Caco-2 (cell line): ENCODE measurements around the gene F13A1. TPM values are rescaled to one million over a fixed set of nuclear protein-coding genes. Genes with fewer than 3 reads are reported as not detected.

ENCODE experiments used
- BruUV-seq: library from RNA; stranded (reverse); fragments of 400-500 nt; replicated peaks from 2 replicates; lab custom pipeline; 2021; lab: Mats Ljungman, UMichigan
- CTCF ChIA-PET: fragments of 300-600 bp; sonication (Branson Sonifier 250); formaldehyde crosslinking; loops from one replicate; lab custom pipeline; 2022; ENCODE audit warnings: antibody characterized with exemption; lab: Charles Lee
- POLR2A ChIA-PET: fragments of 300-600 bp; sonication (Branson Sonifier 250); formaldehyde crosslinking; loops from one replicate; lab custom pipeline; 2022; ENCODE audit warnings: antibody characterized with exemption; lab: Charles Lee
- DNase-seq, 2 experiments: peaks; one replicate each; pipeline versions ENCODE4 v3.0.0 to v3.0.0-alpha.2; 2020 to 2022
- H3K27me3 ChIP-seq: replicated peaks from 2 replicates; pipeline ENCODE4 v1.6.0; 2011; ENCODE audit warnings: low read length; ENCODE audit not compliant: control insufficient read depth, insufficient read depth
- H3K36me3 ChIP-seq: 2 replicates; pipeline ENCODE4 v1.5.1; 2011; ENCODE audit warnings: low read length; ENCODE audit not compliant: control insufficient read depth, insufficient read depth
- H3K4me1 ChIP-seq: fragments of 250-450 bp; sonication (Bioruptor Pico); 2 replicates; pipeline ENCODE4 v1.5.1; 2020; ENCODE audit warnings: mild to moderate bottlenecking
- H3K4me3 ChIP-seq: 2 replicates; pipeline ENCODE4 v1.5.1; 2011; ENCODE audit warnings: low read depth, mild to moderate bottlenecking, control low read depth, low read length
- H3K9me3 ChIP-seq: fragments of 250-450 bp; sonication (Bioruptor Pico); 2 replicates; pipeline ENCODE4 v1.5.1; 2020; ENCODE audit warnings: mild to moderate bottlenecking, moderate library complexity
- H3K27ac Mint-ChIP-seq: one replicate; pipeline ENCODE4 v1.8.0; 2022; ENCODE audit warnings: mixed read lengths; ENCODE audit not compliant: unreplicated experiment
- H3K27me3 Mint-ChIP-seq: one replicate; pipeline ENCODE4 v1.8.0; 2022; ENCODE audit warnings: mixed read lengths; ENCODE audit not compliant: insufficient read depth, unreplicated experiment
- H3K36me3 Mint-ChIP-seq: one replicate; pipeline ENCODE4 v1.8.0; 2022; ENCODE audit warnings: mild to moderate bottlenecking, mixed read lengths; ENCODE audit not compliant: insufficient read depth, unreplicated experiment
- H3K4me1 Mint-ChIP-seq: one replicate; pipeline ENCODE4 v1.8.0; 2022; ENCODE audit warnings: low read depth, mixed read lengths; ENCODE audit not compliant: unreplicated experiment
- H3K4me3 Mint-ChIP-seq: one replicate; pipeline ENCODE4 v1.8.0; 2022; ENCODE audit warnings: mild to moderate bottlenecking, moderate library complexity, mixed read lengths; ENCODE audit not compliant: unreplicated experiment
- H3K9me3 Mint-ChIP-seq: one replicate; pipeline ENCODE4 v1.8.0; 2022; ENCODE audit warnings: mixed read lengths; ENCODE audit not compliant: unreplicated experiment
- CTCF ChIP-seq, 2 experiments: fragments of 200-600 bp in 1 of 2; IDR thresholded peaks; 1 replicate in 1 of 2; 2 replicates in 1 of 2; pipeline versions ENCODE4 v1.5.1 to v1.8.0; 2011 to 2022; ENCODE audit warnings: antibody characterized with exemption in 1 of 2, control low read depth in 1 of 2, inconsistent platforms in 1 of 2, low read depth in 1 of 2, low read length in 1 of 2, mild to moderate bottlenecking in 1 of 2, moderate library complexity in 1 of 2; ENCODE audit not compliant: insufficient read depth in 1 of 2, severe bottlenecking in 1 of 2, unreplicated experiment in 1 of 2
- intact Hi-C: fragments of 100-400 bp; cut with micrococcal nuclease; formaldehyde crosslinking; loops from one replicate; pipeline ENCODE4 v1.10.0; 2022; ENCODE audit not compliant: unreplicated experiment
- total RNA-seq: library from RNA; stranded (reverse); gene quantifications from 2 replicates; pipeline ENCODE4 v1.2.3, GENCODE V29; 2022

Gene F13A1
- total RNA-seq, 1 experiment from 2014 or later = not detected

DNA sequence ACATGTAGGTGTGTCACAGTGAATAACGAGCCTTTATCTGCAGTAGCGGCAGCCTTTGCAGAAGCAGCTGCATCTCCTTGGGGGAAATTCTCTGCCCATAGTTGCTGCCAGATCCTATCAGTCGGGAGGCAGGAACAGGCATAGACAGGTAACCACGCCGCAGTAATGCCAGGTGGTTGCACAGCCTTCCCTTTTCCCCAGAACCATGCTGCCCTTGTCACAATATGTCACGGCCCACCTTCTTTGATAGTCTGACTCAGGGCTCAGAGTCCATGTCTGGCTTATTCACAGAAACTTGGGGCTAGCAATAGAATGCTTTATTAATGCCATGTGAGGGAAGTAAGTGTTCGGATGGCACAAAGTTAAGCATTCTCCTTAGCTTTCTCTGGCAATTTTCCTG, 76.6 kb downstream of the F13A1 start:
- H3K9me3 ChIP-seq = no peaks in the 10 kb centered on the region
- DNase-seq = no peak
- ChIA-PET POLR2A (no interaction called here), CTCF (no interaction called here)
- H3K36me3 Mint-ChIP-seq = no peaks in the 10 kb centered on the region
- TF ChIP-seq CTCF (IDR thresholded peaks at IDR 0.05; ENCODE audit: insufficient read depth in 1 of 2, low read depth in 1 of 2, low read length in 1 of 2, severe bottlenecking in 1 of 2, unreplicated experiment in 1 of 2) = no peak
- H3K4me3 ChIP-seq = no peak overlapping the region
- peaks cover 5% of the 10 kb centered on the region for H3K27me3 Mint-ChIP-seq
- no peaks in the 10 kb centered on the region for H3K4me1 Mint-ChIP-seq
- no peaks in the 10 kb centered on the region for H3K9me3 Mint-ChIP-seq
- H3K36me3 ChIP-seq = no peaks in the 10 kb centered on the region
- H3K4me1 ChIP-seq = no peaks in the 10 kb centered on the region
- H3K27me3 ChIP-seq = no peaks in the 10 kb centered on the region; the same call in 1 of the 2 replicates
- no TSS peak for BruUV-seq
- no peak overlapping the region for H3K27ac Mint-ChIP-seq
- intact Hi-C loops = no loop called here
- no peak overlapping the region for H3K4me3 Mint-ChIP-seq

DNA sequence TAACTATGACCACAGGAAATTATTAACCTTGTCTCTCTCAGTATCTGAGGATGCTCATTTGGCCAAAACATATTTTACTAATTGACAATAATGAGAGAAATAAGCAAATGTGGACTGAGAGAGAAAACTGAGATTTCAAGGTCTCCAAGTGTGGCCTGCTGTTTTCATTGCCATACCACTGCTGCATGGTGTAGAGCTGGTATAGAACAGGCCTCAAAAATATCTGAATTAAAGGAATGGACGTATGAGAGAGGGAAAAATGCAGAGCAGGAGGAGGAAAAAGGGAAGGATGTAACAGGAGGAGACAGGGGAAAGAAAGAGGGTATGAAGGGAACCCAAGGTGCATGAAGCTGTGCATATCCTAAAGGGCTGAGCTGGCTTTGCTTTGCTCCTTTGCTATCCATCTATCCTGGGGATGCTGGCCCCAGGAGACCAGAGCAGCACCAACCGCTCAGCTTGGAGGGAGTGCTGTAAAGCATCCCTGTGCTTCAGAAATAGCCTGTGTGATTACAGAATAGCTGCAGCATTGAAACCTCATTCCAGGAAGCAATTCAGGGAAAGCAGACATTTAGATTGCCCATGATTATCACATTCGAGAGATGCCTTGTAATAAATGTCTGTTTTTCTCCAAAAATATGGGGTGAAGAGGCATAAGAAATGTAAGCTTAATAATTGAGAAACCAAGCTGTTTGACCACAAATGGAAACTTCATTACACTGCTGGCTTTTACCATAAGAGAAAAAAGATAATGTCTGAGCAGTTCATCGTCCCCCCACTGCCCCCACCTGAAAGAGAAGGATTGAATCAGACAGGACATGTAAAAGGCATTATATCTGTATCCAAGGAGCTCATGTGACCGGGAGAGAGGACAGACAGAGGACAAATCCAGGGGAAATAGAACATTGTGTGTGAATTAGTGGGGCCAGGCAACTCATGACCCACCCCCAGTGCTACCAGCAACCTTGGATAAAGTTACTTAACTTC, 80.6 kb downstream of the F13A1 start:
- no peak overlapping the region for H3K27ac Mint-ChIP-seq

More for the DNA sequence above, 80.6 kb downstream of the F13A1 start:
- Mint-ChIP-seq H3K36me3 (no peaks in the 10 kb centered on the region), H3K27me3 (peaks cover 9% of the 10 kb centered on the region), H3K4me1 (no peaks in the 10 kb centered on the region), H3K9me3 (no peaks in the 10 kb centered on the region), H3K4me3 (no peak overlapping the region)
- intact Hi-C loops = no loop called here
- TF ChIP-seq CTCF (IDR thresholded peaks at IDR 0.05; ENCODE audit: insufficient read depth in 1 of 2, low read depth in 1 of 2, low read length in 1 of 2, severe bottlenecking in 1 of 2, unreplicated experiment in 1 of 2) = no peak
- ChIA-PET CTCF (interaction anchor here (0.6 kb wide), 1 partner anchor 264 kb away, joined by 4 read pairs; no protein-coding TSS in a partner anchor), POLR2A (no interaction called here)
- no peaks in the 10 kb centered on the region for H3K27me3 ChIP-seq
- no peaks in the 10 kb centered on the region for H3K36me3 ChIP-seq
- H3K9me3 ChIP-seq = no peaks in the 10 kb centered on the region
- H3K4me3 ChIP-seq = no peak overlapping the region
- no peak for DNase-seq
- H3K4me1 ChIP-seq = no peaks in the 10 kb centered on the region
- no TSS peak for BruUV-seq
